Measurements from ENCODE around the gene NACA. TPM values are rescaled to one million over a fixed set of nuclear protein-coding genes. Genes with fewer than 3 reads are reported as not detected.

NACA gene
- total and polyA plus RNA-seq, 12 donors = 757 to 1,809 (median 1,236) TPM

GRCh38 chr12:56684745-56685359 is 40.2 kb downstream of the NACA start:
- DNase-seq = peak in 1 of 7 donors; percentile 48
- Histone ChIP-seq H3K36me3 (replicated peaks in 1 of 2) (peaks cover 0 to 9% of the 10 kb centered on the region in 2 donors), H3K27me3 (no peaks in the 10 kb centered on the region), H3K27ac (peak overlapping the region; percentile 46 to 100 (median 53)), H3K4me1 (replicated peaks in 1 of 2) (peaks cover 31 to 60% of the 10 kb centered on the region in 2 donors), H3K9me3 (replicated peaks in 1 of 3) (no peaks in the 10 kb centered on the region), H3K4me3 (peak overlapping the region in 1 of 4 donors; percentile 94)
- TF ChIP-seq POLR2A (IDR thresholded peaks at IDR 0.05) = no peak
- TF ChIP-seq CTCF (IDR thresholded peaks at IDR 0.05) = no peak
- intact Hi-C loops (cut with DNase I) = loop anchor here in 1 of 2 donors (5.0 kb wide), 1 partner anchor 53 kb away; the partner anchor contains the start of gene BAZ2A
- WGBS, 4 donors = 15 to 28% (median 17%) methylated on average over 8 of the region's 8 CpGs

GRCh38 chr12:56682323-56682722 is 42.8 kb downstream of the NACA start:
- Histone ChIP-seq H3K4me3 (no peak overlapping the region), H3K9me3 (replicated peaks in 1 of 3) (no peaks in the 10 kb centered on the region), H3K4me1 (replicated peaks in 1 of 2) (peaks cover 22 to 80% of the 10 kb centered on the region in 2 donors), H3K27me3 (no peaks in the 10 kb centered on the region), H3K36me3 (replicated peaks in 1 of 2) (peaks cover 0 to 9% of the 10 kb centered on the region in 2 donors), H3K27ac (no peak overlapping the region)
- peak in 2 of 7 donors; percentile 7 to 30 for DNase-seq
- 84 to 94% (median 90%) methylated on average over 6 of the region's 6 CpGs for WGBS, 4 donors
- TF ChIP-seq CTCF (IDR thresholded peaks at IDR 0.05) (no peak), POLR2A (IDR thresholded peaks at IDR 0.05) (no peak)
- intact Hi-C loops (cut with DNase I) = no loop called here

DNA sequence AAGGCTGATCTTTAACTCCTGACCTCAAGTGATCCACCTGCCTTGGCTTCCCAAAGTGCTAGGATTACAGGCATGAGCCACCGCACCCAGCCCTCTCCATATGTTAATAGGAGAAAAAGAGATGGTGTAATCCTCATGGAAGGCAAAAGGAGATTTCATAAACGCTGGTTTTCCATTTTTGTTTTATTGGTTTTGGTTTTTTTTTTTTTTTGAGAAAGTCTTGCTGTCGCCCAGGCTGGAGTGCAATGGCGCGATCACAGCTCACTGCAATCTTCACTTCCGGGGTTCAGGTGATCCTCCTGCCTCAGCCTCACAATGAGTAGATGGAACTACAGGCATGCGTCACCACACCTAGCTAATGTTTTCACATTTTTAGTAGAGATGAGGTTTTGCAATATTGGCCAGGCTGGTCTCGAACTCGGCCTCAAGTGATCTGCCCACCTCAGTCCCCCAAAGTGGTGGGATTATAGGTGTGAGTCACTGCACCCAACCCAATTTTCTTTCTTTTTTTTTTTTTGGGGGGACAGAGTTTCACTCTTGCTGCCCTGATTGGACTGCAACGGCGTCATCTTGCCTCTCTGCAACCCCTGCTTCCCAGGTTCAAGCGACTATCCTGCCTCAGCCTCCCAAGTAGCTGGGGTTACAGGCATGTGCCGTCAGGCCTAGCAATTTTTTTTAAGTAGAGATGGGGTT is 45.1 kb downstream of the NACA start:
- Histone ChIP-seq H3K4me1 (replicated peaks in 1 of 2) (peaks cover 27 to 85% of the 10 kb centered on the region in 2 donors), H3K27me3 (no peaks in the 10 kb centered on the region), H3K4me3 (no peak overlapping the region), H3K27ac (peak overlapping the region in 1 of 5 donors; percentile 22), H3K9me3 (replicated peaks in 1 of 3) (no peaks in the 10 kb centered on the region), H3K36me3 (replicated peaks in 1 of 2) (peaks cover 0 to 9% of the 10 kb centered on the region in 2 donors)
- 86 to 93% (median 91%) methylated on average over 13 of the region's 13 CpGs for WGBS, 4 donors
- intact Hi-C loops (cut with DNase I) = no loop called here
- peak in 2 of 7 donors; percentile 9 to 44 for DNase-seq
- TF ChIP-seq CTCF (IDR thresholded peaks at IDR 0.05) (no peak), POLR2A (IDR thresholded peaks at IDR 0.05) (no peak)

GRCh38 chr12:56678852-56679251 is 46.2 kb downstream of the NACA start:
- Histone ChIP-seq H3K27ac (peak overlapping the region in 1 of 5 donors; percentile 15), H3K9me3 (replicated peaks in 1 of 3) (no peaks in the 10 kb centered on the region), H3K4me1 (replicated peaks in 1 of 2) (peaks cover 27 to 74% of the 10 kb centered on the region in 2 donors), H3K36me3 (replicated peaks in 1 of 2) (peaks cover 0 to 9% of the 10 kb centered on the region in 2 donors), H3K4me3 (no peak overlapping the region), H3K27me3 (no peaks in the 10 kb centered on the region)
- DNase-seq = peak in 2 of 7 donors; percentile 9 to 43
- intact Hi-C loops (cut with DNase I) = no loop called here
- 68 to 75% (median 72%) methylated on average over 2 of the region's 2 CpGs for WGBS, 4 donors
- TF ChIP-seq CTCF (IDR thresholded peaks at IDR 0.05) = no peak
- TF ChIP-seq POLR2A (IDR thresholded peaks at IDR 0.05) = no peak
